ENCODE results near the gene PLOD1. TPM values are rescaled to one million over a fixed set of nuclear protein-coding genes. Genes with fewer than 3 reads are reported as not detected.

Gene PLOD1
- polyA plus RNA-seq, 1 donor from 2014 or later = 2.1 TPM

GRCh38 chr1:11918799-11919519, 15.6 kb upstream of the PLOD1 start:
- TF ChIP-seq SMC3 (conservative IDR thresholded peaks at IDR 0.05; ENCODE audit: poor library complexity) (no peak), MXI1 (conservative IDR thresholded peaks at IDR 0.05; ENCODE audit: poor library complexity, severe bottlenecking) (no peak), POLR2AphosphoS5 (IDR thresholded peaks at IDR 0.05) (no peak), RAD21 (conservative IDR thresholded peaks at IDR 0.05) (no peak), CTCF (IDR thresholded peaks at IDR 0.05; ENCODE audit: poor library complexity, severe bottlenecking) (no peak), REST (IDR thresholded peaks at IDR 0.05; ENCODE audit: borderline replicate concordance) (no peak), EZH2 (IDR thresholded peaks at IDR 0.05; ENCODE audit: borderline replicate concordance, insufficient read depth, low read length, poor library complexity, severe bottlenecking) (no peak)
- Histone ChIP-seq H3K36me3 (ENCODE audit: insufficient read depth, low read length) (no peaks in the 10 kb centered on the region), H3K4me3 (ENCODE audit: low read length) (no peak overlapping the region), H3K4me2 (ENCODE audit: low read length) (no peak overlapping the region), H3K9me3 (ENCODE audit: low read length) (no peaks in the 10 kb centered on the region), H4K20me1 (ENCODE audit: insufficient read depth) (peaks cover 3% of the 10 kb centered on the region), H3K27me3 (ENCODE audit: insufficient read depth, low read depth, low read length) (no peaks in the 10 kb centered on the region), H3K27ac (ENCODE audit: low read length) (no peak overlapping the region), H2AFZ (ENCODE audit: low read depth, low read length) (no peak overlapping the region), H3K79me2 (replicated peaks; ENCODE audit: insufficient read depth, low read length) (peaks cover 4% of the 10 kb centered on the region), H3F3A (ENCODE audit: insufficient read depth, low read length, poor library complexity, severe bottlenecking) (no peaks in the 10 kb centered on the region), H3K9ac (ENCODE audit: low read length) (no peak overlapping the region), H3K9me2 (ENCODE audit: insufficient read depth, low read length) (no peaks in the 10 kb centered on the region)

GRCh38 chr1:11919621-11920020, 14.9 kb upstream of the PLOD1 start:
- H3K27me3 ChIP-seq (ENCODE audit: insufficient read depth, low read depth, low read length) = no peaks in the 10 kb centered on the region
- no peaks in the 10 kb centered on the region for H3K9me2 ChIP-seq (ENCODE audit: insufficient read depth, low read length)
- H4K20me1 ChIP-seq (ENCODE audit: insufficient read depth) = peaks cover 4% of the 10 kb centered on the region
- no peaks in the 10 kb centered on the region for H3K36me3 ChIP-seq (ENCODE audit: insufficient read depth, low read length)
- H3K9ac ChIP-seq (ENCODE audit: low read length) = no peak overlapping the region
- no peak overlapping the region for H3K4me2 ChIP-seq (ENCODE audit: low read length)
- no peak overlapping the region for H2AFZ ChIP-seq (ENCODE audit: low read depth, low read length)
- no peak overlapping the region for H3K27ac ChIP-seq (ENCODE audit: low read length)
- H3K9me3 ChIP-seq (ENCODE audit: low read length) = no peaks in the 10 kb centered on the region
- H3K4me3 ChIP-seq (ENCODE audit: low read length) = no peak overlapping the region
- TF ChIP-seq RAD21 (conservative IDR thresholded peaks at IDR 0.05) (no peak), EP300 (conservative IDR thresholded peaks at IDR 0.05; ENCODE audit: poor library complexity, severe bottlenecking) (no peak), TAF1 (IDR thresholded peaks at IDR 0.05; ENCODE audit: low read depth) (no peak), MXI1 (conservative IDR thresholded peaks at IDR 0.05; ENCODE audit: poor library complexity, severe bottlenecking) (no peak), CTCF (IDR thresholded peaks at IDR 0.05; ENCODE audit: poor library complexity, severe bottlenecking) (no peak), EZH2 (IDR thresholded peaks at IDR 0.05; ENCODE audit: borderline replicate concordance, insufficient read depth, low read length, poor library complexity, severe bottlenecking) (no peak), REST (IDR thresholded peaks at IDR 0.05; ENCODE audit: borderline replicate concordance) (no peak), POLR2AphosphoS5 (IDR thresholded peaks at IDR 0.05) (no peak), SMC3 (conservative IDR thresholded peaks at IDR 0.05; ENCODE audit: poor library complexity) (no peak)
- H3F3A ChIP-seq (ENCODE audit: insufficient read depth, low read length, poor library complexity, severe bottlenecking) = no peaks in the 10 kb centered on the region
- peaks cover 8% of the 10 kb centered on the region for H3K79me2 ChIP-seq (replicated peaks; ENCODE audit: insufficient read depth, low read length)
